ENCODE results near the gene C20orf96. TPM values are rescaled to one million over a fixed set of nuclear protein-coding genes. Genes with fewer than 3 reads are reported as not detected.

The C20orf96 gene
- total and polyA plus RNA-seq, 2 donors (not counting 3 experiments of a cell fraction or from before 2014, with no cell fraction given), result 17.0 to 17.2 TPM

- Histone ChIP-seq H3K36me3 (ENCODE audit: control insufficient read depth in 2 of 2, extremely low read depth in 1 of 2, insufficient read depth in 2 of 2, low read length in 2 of 2) (peaks cover 0 to 33% of the 10 kb centered on the region in 2 experiments), H4K20me1 (replicated peaks; ENCODE audit: control insufficient read depth, extremely low read depth, insufficient read depth, low read length) (no peaks in the 10 kb centered on the region), H3K4me3 (replicated peaks in 1 of 3; ENCODE audit: insufficient read depth in 1 of 3, low read depth in 1 of 3, low read length in 3 of 3) (no peak overlapping the region), H3K9me3 (replicated peaks; ENCODE audit: control insufficient read depth, insufficient read depth, low read length) (no peaks in the 10 kb centered on the region), H3K79me2 (ENCODE audit: control insufficient read depth, insufficient read depth, low read length) (no peaks in the 10 kb centered on the region), H3K9me1 (replicated peaks; ENCODE audit: control insufficient read depth, extremely low read depth, insufficient read depth, low read length) (no peaks in the 10 kb centered on the region), H2AFZ (ENCODE audit: low read depth, low read length) (no peak overlapping the region), H3K4me1 (ENCODE audit: control insufficient read depth, extremely low read depth, insufficient read depth, low read length) (no peaks in the 10 kb centered on the region), H3K4me2 (ENCODE audit: insufficient read depth, low read length) (no peak overlapping the region), H3K27me3 (ENCODE audit: control insufficient read depth in 2 of 2, insufficient read depth in 2 of 2, low read length in 2 of 2) (no peaks in the 10 kb centered on the region), H3K27ac (ENCODE audit: insufficient read depth, low read depth, low read length) (no peak overlapping the region), H3K9ac (replicated peaks; ENCODE audit: extremely low read depth, insufficient read depth, low read length) (no peak overlapping the region)
- CTCF ChIA-PET, result no interaction called here
- TF ChIP-seq MAX (IDR thresholded peaks at IDR 0.05; ENCODE audit: insufficient read depth, insufficient read length) (no peak), JUN (IDR thresholded peaks at IDR 0.05; ENCODE audit: borderline replicate concordance, insufficient read depth, insufficient read length, low read depth) (no peak), FOS (IDR thresholded peaks at IDR 0.05; ENCODE audit: borderline replicate concordance, insufficient read depth, low read length) (no peak), CTCF (IDR thresholded peaks at IDR 0.05; ENCODE audit: extremely low read depth in 1 of 2, insufficient read depth in 1 of 2, low read depth in 1 of 2, low read length in 2 of 2) (no peak), POLR2AphosphoS5 (IDR thresholded peaks at IDR 0.05; ENCODE audit: insufficient read depth, low read depth, low read length) (no peak), GATA2 (IDR thresholded peaks at IDR 0.05; ENCODE audit: insufficient read depth, insufficient read length, low read depth, low read length) (no peak), EZH2 (IDR thresholded peaks at IDR 0.05; ENCODE audit: borderline replicate concordance, low read depth, low read length, severe bottlenecking) (no peak), MYC (IDR thresholded peaks at IDR 0.05; ENCODE audit: low read depth, low read length) (no peak), POLR2A (IDR thresholded peaks at IDR 0.05; ENCODE audit: low read depth, low read length) (no peak)
- FAIRE-seq (no peak), DNase-seq (ENCODE audit: low read depth, low spot score) (no peak)
- BruUV-seq (replicated peaks), result no TSS peak
- POLR2A ChIA-PET, result no interaction called here
- dilution Hi-C loops (cut with MboI; ENCODE audit: extremely low pct_ligation_motif_present, low sequenced_read_pairs), result no loop called here
- intact Hi-C loops (cut with micrococcal nuclease), result no loop called here
These were observed 14.8 kb downstream of the C20orf96 start for GRCh38 chr20:275791-276190.
